ENCODE results near the gene MRPL23. TPM values are rescaled to one million over a fixed set of nuclear protein-coding genes. Genes with fewer than 3 reads are reported as not detected.

MRPL23 gene
- total RNA-seq, 3 donors from 2014 or later (not counting 1 experiment from before 2014, with no cell fraction given), result 31.2 to 35.4 (median 32.8) TPM

- H3K36me3 ChIP-seq (ENCODE audit: control insufficient read depth, insufficient read depth, low read length), result no peaks in the 10 kb centered on the region
- H3K27me3 ChIP-seq (ENCODE audit: control insufficient read depth, insufficient read depth, low read length), result peaks cover 2% of the 10 kb centered on the region
- DNase-seq (no peak), ATAC-seq (no peak)
- Mint-ChIP-seq H3K4me1 (peaks cover 9 to 31% of the 10 kb centered on the region in 2 donors), H3K9me3 (no peaks in the 10 kb centered on the region), H3K27me3 (ENCODE audit: low read depth in 2 of 2) (peaks cover 0 to 17% of the 10 kb centered on the region in 2 donors), H3K27ac (no peak overlapping the region), H3K4me3 (no peak overlapping the region), H3K36me3 (no peaks in the 10 kb centered on the region)
- peaks cover 11% of the 10 kb centered on the region for H3K4me1 ChIP-seq (ENCODE audit: control insufficient read depth, insufficient read depth, low read length)
- no peaks in the 10 kb centered on the region for H3K9me3 ChIP-seq (ENCODE audit: control insufficient read depth, insufficient read depth, low read length)
- H3K27ac ChIP-seq (ENCODE audit: low read length), result no peak overlapping the region
- intact Hi-C loops (cut with micrococcal nuclease), result no loop called here
- no peak overlapping the region for H3K4me3 ChIP-seq (ENCODE audit: low read length)
- TF ChIP-seq CTCF (IDR thresholded peaks at IDR 0.05), result no peak
- 90% methylated on average over 23 of the region's 23 CpGs for whole genome bisulfite sequencing (ENCODE audit: insufficient coverage)
Observed at GRCh38 chr11:1925373-1926155, 21.6 kb upstream of the MRPL23 start.

GRCh38 chr11:1926156-1927025 lies 20.7 kb upstream of the MRPL23 start:
- peaks cover 4% of the 10 kb centered on the region for H3K4me1 ChIP-seq (ENCODE audit: control insufficient read depth, insufficient read depth, low read length)
- no peaks in the 10 kb centered on the region for H3K27me3 ChIP-seq (ENCODE audit: control insufficient read depth, insufficient read depth, low read length)
- H3K9me3 Mint-ChIP-seq, result no peaks in the 10 kb centered on the region
- DNase-seq (no peak), ATAC-seq (no peak)
- no peaks in the 10 kb centered on the region for H3K36me3 ChIP-seq (ENCODE audit: control insufficient read depth, insufficient read depth, low read length)
- no peaks in the 10 kb centered on the region for H3K9me3 ChIP-seq (ENCODE audit: control insufficient read depth, insufficient read depth, low read length)
- peaks cover 0 to 17% of the 10 kb centered on the region in 2 donors for H3K27me3 Mint-ChIP-seq (ENCODE audit: low read depth in 2 of 2)
- 74% methylated on average over 41 of the region's 41 CpGs for WGBS (ENCODE audit: insufficient coverage)
- H3K4me3 Mint-ChIP-seq, result no peak overlapping the region
- no peak overlapping the region for H3K4me3 ChIP-seq (ENCODE audit: low read length)
- H3K27ac ChIP-seq (ENCODE audit: low read length), result no peak overlapping the region
- no peak overlapping the region for H3K27ac Mint-ChIP-seq
- no peak for TF ChIP-seq CTCF (IDR thresholded peaks at IDR 0.05)
- no peaks in the 10 kb centered on the region for H3K36me3 Mint-ChIP-seq
- intact Hi-C loops (cut with micrococcal nuclease), result no loop called here
- peaks cover 11 to 32% of the 10 kb centered on the region in 2 donors for H3K4me1 Mint-ChIP-seq

- no peaks in the 10 kb centered on the region for H3K36me3 Mint-ChIP-seq
- no peaks in the 10 kb centered on the region for H3K27me3 ChIP-seq (ENCODE audit: control insufficient read depth, insufficient read depth, low read length)
- WGBS (ENCODE audit: insufficient coverage), result 76% methylated on average over 28 of the region's 28 CpGs
- TF ChIP-seq CTCF (IDR thresholded peaks at IDR 0.05), result no peak
- H3K4me1 ChIP-seq (ENCODE audit: control insufficient read depth, insufficient read depth, low read length), result peaks cover 4% of the 10 kb centered on the region
- H3K27me3 Mint-ChIP-seq (ENCODE audit: low read depth in 2 of 2), result peaks cover 0 to 24% of the 10 kb centered on the region in 2 donors
- no peaks in the 10 kb centered on the region for H3K36me3 ChIP-seq (ENCODE audit: control insufficient read depth, insufficient read depth, low read length)
- H3K9me3 Mint-ChIP-seq, result no peaks in the 10 kb centered on the region
- H3K27ac ChIP-seq (ENCODE audit: low read length), result no peak overlapping the region
- no peak for DNase-seq
- ATAC-seq, result no peak
- no peak overlapping the region for H3K4me3 ChIP-seq (ENCODE audit: low read length)
- H3K4me3 Mint-ChIP-seq, result no peak overlapping the region
- intact Hi-C loops (cut with micrococcal nuclease), result no loop called here
- H3K27ac Mint-ChIP-seq, result no peak overlapping the region
- H3K9me3 ChIP-seq (ENCODE audit: control insufficient read depth, insufficient read depth, low read length), result no peaks in the 10 kb centered on the region
- H3K4me1 Mint-ChIP-seq, result peaks cover 11 to 32% of the 10 kb centered on the region in 2 donors
Observed at GRCh38 chr11:1927026-1927847, 19.9 kb upstream of the MRPL23 start.

All from natural killer cell (primary cell).